Stimulated activated CD8-positive, alpha-beta memory T cell treated with anti-CD3 and anti-CD28 coated beads, Interleukin-7, amount 100 ng/mL, for 4 hours (primary cell): Measurements from ENCODE around the gene ERCC1.
A peak's percentile ranks its signal among the peaks of the same experiment; 100 is the strongest.
"Not testable (repeated sequence)": the region's sequence is repeated elsewhere in the genome, so short reads cannot be mapped to it uniquely, and the experiment has no call there.

ENCODE experiments used
- DNase-seq, 2 donors: peaks; one replicate each; pipeline ENCODE4 v3.0.0-alpha.2; 2020; ENCODE audit warnings: low read depth in 2 of 2

ERCC1 gene

DNA sequence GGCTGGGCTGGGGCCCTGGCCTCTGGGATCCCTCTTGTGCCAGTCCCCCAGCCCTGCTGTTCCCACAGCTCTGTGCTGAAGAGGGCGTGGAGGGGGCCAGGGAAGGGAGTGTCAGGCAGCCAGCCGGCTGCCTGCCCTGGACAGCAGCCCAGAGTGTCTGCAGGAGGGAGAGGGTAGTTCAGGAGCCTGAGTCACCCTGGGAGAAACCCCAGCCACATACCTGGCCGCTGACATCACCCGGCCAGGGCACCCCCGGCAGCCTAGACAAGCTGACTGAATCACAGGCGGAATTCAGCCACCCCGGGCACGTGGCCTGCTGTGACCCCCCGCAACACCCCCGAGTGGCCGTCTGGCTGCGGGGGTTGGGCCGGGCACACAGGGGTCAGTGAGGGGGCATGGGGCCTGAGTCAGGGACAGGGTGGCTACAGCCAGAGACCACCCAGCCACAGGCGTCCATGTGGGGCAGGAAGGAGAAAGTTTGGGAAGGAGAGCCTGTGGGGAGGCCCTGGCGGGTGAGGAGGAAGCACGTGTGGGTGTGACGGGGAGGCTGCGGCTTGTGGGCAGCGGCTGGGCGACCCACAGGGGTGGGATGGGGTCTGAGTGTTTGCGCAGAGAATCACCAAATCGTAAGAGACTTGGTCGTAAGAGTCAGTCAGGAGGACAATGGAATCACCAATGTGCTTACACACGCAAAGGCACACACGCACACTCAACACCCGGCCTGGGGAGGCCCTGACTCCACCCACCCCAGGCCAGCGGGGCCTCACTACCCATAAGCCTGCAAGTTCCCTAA, 32.2 kb upstream of the ERCC1 start:
- peak in 1 of 2 donors; percentile 77 for DNase-seq

DNA sequence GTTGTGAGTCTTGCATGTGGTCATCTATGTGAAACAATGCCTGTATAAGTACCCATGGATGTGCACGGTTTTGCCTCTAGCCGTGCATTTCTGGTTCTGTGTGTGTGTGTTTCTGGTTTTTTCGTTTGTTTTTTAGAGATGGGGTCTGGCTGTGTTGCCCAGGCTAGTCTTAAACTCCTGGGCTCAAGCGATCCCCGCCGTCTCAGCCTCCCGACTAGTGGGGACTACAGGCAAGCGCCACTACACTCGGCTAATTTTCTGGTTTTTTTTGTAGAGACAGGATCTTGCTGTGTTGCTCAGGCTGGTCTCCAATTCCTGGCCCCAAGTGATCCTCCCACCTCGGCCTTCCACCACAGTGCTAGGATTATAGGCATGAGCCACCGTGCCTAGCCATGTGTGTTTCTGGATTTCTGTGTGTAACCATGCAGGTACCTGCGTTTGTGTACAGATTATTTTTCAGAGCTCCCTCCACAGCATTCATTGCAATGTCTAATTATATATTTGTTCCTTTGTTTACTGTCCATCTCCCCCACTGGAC, 28.2 kb upstream of the ERCC1 start:
- no peak for DNase-seq

DNA sequence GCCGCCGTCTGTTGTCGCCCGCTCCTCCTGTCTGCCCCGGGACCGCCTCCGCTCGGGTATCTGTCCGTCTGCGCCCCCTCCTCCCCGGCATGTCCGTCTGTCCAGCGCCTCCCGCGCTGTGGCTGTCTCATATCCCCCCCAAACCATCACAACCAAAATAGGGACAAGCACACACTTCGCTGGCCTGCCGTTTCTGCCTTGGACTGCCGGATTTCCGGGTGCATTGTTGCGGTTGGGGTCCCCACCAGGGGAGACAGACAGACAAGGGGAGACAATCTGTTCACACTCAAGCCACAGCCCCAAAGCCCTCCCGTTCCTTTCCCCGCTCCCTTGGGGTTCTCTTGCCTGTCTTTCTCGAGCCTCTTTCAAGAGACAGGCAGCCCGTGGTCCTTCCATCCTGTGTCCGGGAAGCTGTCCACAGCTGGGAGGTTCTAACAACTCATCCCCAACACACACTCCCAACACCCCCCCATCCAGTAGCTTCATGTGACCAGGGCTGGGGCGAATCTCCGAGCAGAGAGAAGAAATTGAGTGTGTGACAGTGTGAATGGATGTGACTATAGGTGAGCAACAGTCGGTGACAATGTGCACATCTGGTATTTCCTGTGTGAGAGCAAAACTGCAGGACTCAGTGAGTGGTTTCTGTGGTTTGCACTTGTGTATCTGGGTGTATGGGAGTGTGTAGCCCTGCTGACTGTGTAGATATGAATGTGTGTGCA, 27.6 kb upstream of the ERCC1 start:
- peak; percentile 42 to 43 for DNase-seq

DNA sequence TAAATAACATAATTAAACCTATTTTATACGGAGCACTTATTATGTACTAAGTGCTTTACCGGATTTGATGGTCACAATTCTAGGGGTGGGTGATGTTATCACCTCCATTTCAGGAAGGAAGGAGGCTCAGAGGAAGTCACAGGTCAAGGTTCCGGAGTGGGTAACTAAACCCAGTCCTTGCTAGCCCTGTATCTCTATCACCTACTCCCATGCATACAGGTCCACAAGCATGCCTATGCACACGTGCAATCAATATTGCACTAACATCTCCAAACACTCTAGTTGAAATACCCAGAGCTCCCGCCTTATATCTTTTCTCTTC, 26.3 kb upstream of the ERCC1 start:
- no peak for DNase-seq

DNA sequence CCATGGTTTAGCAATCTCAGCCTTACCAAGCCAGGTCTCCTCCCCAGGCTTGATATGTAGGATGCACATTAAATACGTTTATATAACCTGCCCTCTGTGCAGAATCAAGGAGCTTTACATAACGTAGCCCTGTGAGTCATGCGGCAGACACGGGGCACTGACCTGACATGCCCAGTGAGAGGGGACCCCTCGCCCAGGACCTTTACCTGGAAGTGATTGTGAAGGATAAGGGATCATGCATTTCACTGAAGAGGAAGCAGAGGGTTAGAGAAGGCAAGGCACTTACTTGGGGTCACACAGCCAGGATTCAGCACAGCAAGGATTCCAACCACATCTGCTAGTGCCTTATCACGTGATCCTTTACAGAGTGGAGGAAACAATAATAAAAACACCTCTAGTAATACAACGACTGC, 25.2 kb upstream of the ERCC1 start:
- DNase-seq, result no peak

DNA sequence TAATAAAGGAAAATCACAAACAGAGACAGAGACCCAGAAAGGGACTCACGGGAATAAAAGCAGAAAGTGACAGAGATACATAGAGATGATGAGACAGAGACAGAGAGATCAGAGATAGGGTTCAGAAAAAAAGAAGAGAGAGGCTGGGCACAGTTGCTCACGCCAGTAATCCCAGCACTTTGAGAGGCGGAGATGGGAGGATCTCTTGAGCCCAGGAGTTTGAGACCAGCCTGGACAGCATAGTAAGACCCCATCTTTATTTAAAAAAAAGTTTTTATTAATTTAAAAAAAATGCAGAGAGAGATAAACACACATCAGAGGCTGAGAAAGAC, 24.7 kb upstream of the ERCC1 start:
- DNase-seq, result no peak

DNA sequence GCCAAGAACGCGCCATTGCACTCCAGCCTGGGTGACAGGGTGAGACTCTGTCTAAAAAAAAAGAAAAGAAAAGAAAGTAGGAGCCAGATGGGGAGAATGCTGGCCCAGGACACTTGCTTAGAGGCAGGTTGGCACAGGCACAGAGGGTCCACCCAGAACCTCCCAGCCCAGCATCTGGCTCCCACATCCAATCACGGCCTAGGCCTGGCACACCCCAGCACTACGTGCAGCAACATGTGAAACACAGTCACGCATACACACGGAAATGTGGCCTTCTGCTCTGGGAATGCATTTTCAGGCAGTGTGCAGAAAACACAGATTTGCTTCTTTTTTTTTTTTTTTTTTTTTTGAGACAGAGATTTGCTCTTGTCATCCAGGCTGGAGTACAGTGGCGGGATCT, 23.2 kb upstream of the ERCC1 start:
- DNase-seq, result no peak

DNA sequence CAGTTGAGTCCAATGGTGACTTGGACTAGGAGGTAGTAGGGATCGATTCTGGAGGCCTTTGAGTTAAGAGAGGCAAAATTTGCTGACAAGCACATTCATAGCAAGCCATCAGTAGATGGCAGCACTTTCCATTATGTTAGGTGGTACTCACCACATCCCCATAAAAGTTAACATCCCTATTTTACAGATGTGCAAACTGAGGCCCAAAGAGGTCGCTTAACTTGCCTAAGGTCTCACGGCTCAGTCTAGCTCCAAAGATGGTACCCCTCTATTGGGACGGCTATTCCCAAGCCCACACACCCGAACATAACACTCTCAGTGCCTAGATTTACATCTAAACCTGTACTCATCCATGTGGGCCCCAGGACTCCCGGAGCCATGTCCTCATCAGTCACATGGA, 22.6 kb upstream of the ERCC1 start:
- no peak for DNase-seq

DNA sequence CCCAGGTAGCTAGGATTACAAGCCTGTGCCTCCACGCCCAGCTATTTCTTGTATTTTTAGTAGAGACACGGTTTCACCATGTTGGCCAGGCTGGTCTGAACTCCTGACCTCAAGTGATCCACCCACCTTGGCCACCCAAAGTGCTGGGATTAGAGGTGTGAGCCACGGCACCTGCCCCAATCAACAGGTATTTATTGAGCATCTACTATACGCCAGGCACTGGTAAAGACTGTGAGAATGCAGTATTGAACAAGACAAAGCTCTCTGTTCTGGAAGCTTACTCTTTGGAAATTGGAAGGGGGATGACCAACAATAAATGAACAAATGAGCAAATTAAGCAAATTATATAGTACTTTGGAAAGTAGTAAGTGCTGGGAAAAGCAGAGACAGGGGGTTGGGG, 21.4 kb upstream of the ERCC1 start:
- no peak for DNase-seq

DNA sequence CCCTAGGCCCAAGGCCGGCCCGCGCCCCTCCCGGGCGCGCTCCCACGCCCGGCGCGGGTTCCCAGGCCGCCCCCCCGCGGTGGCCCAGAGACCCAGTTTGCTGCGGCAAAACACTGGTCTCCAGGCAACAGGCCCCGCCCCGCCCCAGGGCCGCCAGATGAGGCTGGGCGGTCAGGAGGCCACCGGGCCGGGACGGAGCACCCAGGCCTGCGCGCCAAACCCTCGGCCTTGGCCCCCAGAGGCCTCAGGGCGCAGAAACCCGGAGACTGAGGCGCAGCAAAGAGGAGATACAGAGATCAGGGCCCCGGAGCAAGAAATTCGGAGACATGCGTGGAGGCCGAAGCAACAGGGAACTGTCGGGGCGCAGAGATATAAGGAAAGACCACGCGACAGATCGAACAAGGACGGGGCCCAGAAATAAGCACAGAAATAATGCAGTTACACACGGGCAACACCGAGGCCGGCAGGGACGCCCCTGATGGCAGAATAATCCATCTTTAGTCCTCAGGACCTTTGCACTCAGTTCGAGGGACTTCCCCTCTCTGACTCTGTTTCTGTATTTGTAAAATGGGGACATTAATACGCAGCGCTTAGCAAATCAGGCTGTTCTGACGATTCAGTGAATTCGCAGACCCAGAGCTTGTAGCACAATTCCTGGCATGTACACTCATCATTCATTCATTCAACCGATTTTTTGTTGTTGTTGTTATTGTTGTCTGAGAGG, 20.8 kb upstream of the ERCC1 start:
- DNase-seq, result peak; percentile 56 to 79

DNA sequence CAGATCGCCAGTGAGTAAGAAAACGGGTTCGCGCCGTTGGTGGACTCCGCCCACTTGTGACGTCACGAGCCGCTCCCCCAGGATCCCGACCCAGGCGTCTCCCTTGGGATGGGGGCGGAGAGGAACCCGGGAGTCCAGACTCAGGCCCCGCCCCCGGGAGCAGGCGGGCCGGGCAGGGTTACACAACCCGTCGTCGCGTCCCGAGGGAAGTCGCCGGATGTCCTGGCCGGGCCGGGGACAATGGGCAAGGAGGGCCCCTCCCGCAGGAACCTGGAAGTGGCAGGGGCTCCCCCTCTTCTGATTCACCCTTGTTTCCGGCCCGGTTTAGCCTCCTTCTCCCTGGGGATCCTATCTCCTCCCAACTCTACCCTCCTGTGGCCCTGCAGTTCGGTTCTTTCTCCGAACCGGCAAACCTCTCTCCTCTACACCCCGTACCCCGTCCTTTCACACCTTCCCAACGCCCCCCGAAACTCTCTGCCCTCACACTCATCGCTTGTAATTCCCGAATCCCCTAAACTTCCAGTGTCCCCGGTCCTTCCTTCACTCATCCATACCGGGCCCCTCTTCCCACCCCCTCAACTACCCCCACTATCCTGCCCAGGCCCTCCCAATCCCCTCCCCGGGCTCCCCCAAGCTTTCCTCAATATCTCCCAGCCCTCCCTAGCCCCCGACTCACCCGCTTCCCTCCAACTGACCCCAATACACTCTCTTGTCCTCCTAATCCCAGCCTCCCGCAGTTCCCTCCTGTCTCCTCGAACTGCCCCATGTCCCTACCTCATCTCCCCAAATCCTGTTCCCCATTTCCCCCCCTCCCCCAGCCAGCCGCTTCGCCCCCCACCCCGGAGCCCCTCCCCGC, 20.0 kb upstream of the ERCC1 start:
- peak in 1 of 2 donors; percentile 50 for DNase-seq

DNA sequence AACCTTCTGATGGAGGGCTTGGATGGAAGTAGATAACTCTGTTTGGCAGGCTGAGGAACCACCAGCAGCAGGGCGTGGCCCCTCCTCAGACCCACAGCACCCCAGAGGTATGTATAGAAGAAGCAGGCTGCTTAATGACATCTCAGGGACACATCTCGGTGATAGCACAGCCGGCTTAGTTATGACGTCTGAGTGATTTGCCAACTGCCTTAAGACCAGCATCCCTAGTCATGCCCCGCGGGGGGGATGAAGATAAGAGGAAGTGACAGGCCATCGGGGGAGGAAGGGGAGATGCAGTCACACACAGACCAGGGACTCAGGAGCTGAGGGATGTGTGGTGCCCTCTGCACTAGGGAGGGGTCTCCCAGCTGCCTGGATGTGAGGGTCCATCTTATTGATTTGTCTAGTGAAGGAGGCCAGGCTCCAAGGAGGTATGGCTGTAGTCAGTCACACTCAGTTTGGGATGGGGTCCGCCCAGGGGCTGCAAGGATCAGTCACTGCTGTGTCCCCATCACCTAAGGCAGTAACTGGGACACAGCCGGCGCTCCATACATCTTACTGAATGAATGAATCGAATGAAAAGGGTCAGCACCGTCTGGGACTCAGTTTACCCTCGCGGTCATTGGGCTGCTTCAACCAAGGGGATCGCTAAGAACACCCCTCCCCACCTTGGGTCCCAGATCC, 19.2 kb upstream of the ERCC1 start:
- DNase-seq, result peak in 1 of 2 donors; percentile 37

DNA sequence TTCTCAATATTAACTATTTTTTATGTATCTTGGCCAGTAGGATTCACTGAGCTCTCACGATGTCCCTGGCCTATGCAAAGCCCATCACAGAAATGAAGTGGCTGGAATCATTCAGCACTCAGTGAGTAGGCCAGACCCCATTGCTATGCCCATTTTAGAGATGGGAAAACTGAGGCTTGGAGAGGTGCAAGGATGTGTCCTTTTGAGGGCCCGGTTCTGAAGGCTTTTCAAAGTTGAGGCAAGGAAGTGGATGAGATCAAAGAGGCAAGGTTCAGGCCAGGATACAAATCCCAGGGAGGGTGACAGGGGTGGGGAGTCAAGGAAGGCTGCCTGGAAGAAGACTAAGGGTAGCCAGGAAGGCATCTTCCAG, 18.7 kb upstream of the ERCC1 start:
- no peak for DNase-seq

DNA sequence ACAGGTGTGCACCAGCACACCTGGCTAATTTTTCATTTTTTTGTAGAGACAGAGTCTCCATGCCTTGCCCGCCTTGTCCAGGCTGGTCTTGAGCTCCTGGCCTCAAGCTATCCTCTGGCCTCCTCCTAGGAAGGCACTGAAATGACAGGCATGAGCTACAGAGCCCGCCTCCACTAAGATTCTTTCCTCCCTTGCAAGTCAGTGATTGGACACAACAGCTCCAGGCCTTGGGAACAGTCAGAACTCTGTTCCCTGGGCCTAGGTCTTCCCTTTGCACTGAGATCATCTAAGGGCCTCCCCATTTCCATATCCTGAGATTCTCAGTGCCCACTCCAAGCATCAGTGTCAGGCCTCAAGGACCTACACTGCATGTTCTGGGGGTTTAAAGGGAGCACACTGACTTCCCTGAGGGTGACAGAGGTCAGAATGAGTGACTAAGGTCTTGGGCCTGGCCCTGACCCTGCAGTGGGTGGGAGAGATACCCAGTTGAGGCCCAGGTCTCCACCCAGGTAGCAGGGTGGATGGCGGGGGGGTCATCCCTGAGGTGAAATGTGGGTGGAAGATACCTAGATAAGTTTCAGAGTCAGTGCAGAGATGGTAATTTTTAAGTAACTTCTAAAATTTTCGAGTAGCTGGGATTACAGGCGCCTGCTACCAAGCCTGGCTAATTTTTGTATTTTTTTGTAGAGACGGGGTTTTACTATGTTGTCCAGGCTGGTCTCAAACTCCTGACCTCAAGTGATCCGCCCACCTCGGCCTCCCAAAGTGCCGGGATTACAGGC, 17.3 kb upstream of the ERCC1 start:
- DNase-seq, result no peak

DNA sequence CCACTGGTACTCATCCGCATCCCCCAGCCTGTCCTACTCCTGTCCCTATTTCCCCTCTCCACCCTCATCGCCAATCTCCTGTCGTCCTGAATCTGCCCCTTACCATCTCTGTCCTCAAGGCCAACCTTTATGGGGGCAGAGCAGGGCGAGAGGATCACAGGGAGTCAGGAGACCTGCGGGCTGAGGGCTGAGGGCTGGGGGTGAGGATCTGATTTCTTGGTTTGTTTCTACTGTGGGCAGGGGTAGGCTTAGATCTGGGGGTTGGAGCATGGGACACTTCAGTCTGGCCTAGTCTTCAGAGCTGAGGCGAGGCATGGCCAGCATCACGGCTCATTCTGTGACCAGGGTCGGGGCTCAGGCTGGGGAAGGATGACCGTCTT, 16.5 kb upstream of the ERCC1 start:
- DNase-seq, result no peak

DNA sequence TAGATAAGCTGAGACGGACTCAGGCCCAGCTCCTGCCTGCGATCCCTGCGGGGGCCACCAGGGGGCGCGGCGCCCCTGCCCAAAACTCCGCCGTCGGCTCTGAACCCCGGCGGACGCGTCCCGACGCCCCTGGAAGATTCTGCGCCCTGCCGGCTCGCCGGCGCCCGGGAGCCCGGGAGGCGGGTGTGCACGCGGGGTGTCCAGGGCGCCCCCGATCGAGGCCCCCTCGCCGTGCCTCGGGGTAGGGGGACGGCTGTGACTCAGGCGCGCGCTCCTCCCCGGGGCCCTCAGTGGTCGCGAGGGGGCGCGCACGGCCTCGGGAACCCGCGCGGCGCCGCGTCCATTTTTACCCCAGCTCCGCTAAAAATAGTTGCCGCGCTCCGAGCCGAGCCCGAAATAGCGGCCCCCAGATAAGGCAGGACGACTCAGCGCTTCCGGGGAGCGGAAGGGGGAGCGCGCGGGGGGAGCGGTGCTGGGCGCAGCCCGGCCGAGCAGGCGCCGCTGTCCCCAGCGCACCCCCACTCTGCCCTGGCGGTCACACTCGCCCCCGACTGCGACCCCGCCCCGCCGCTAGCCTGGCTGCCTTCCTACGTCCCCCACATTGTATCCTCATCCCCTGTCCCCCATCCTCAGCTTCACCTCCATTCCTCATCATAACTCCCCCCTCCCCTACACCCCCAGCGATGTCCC, 16.0 kb upstream of the ERCC1 start:
- DNase-seq, result peak; percentile 72 to 85

DNA sequence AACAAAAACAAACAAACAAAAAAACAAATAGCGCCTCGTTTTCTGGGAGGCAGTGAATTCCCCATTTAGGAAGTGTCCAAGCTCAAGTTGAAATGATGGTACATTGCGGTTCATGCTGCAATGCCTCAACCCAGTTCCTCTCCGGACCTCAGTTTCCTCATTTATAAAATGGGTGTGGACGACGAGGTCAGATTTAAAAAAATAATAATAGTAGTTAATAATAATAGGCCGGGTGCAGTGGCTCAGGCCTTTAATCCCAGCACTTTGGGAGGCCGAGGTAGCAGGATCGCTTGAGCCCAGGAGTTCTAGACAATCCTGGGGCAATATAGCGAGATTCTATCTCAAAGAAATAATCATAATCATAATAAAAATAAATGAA, 15.5 kb upstream of the ERCC1 start:
- no peak for DNase-seq

DNA sequence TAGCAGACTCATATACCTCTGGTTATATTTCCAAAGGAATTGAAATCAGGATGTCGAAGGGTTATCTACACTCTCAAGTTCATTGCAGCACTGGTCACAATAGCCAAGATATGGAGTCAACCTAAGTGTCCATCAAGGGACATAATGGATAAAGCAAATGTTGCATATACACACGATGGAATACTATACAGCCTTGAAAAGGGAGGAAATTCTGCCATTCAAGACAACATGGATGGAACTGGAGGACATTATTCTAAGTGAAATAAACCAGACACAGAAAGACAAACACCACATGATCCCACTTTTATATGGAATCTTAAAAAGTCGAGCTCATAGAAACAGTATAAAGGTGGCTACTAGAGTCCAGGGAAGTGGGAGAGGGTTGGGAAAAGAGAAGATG, 13.6 kb upstream of the ERCC1 start:
- no peak for DNase-seq

DNA sequence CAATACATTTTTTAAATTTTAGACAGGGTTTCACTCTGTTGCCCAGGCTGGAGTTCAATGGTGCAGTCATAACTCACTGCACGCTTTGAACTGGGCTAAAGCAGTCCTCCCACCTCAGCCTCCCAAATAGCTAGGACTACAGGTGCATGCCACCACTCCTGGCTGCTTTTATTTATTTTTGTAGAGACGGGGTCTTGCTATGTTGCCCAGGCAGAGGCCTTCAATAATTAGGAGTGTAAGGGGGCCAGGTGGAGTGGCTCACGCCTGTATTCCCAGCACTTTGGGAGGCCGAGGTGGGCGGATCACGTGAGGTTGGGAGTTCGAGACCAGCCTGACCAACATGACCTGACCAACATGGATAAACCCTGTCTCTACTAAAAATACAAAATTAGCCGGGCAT, 8.8 kb upstream of the ERCC1 start:
- not testable (repeated sequence) for DNase-seq

DNA sequence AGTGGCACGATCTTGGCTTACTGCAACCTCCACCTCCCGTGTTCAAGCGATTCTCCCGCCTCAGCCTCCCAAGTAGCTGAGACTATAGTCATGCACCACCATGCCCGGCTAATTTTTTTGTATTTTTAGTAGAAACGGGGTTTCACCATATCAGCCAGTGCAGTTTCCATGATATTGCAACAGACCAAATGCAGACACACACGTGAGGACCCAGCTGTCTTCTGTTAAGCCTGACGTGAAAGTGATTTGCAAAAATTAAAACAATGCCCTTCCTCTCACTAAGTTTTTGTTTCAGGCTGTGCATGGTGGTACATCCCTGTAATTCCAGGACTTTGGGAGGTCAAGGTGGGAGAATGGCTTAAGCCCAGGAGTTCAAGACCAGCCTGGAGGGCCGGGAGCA, 7.3 kb upstream of the ERCC1 start:
- DNase-seq, result not testable (repeated sequence)
